ENCODE results near the gene FANCD2. TPM values are rescaled to one million over a fixed set of nuclear protein-coding genes. Genes with fewer than 3 reads are reported as not detected.

The FANCD2 gene
- total RNA-seq, 1 donor from 2014 or later: 4.4 TPM

GRCh38 chr3:10010421-10010877 is 15.8 kb upstream of the FANCD2 start:
- Histone ChIP-seq H3K4me3 (peak overlapping the region; percentile 61 to 79), H3K27ac (peak overlapping the region; percentile 69), H3K9me3 (no peaks in the 10 kb centered on the region), H3K4me1 (peaks cover 40% of the 10 kb centered on the region), H3K36me3 (no peaks in the 10 kb centered on the region), H3K27me3 (no peaks in the 10 kb centered on the region)
- peak in 1 of 2 donors; percentile 84 for DNase-seq (ENCODE audit: extremely low spot score in 2 of 2)
- intact Hi-C loops (cut with DNase I): no loop called here
- TF ChIP-seq POLR2AphosphoS5 (IDR thresholded peaks at IDR 0.05; ENCODE audit: insufficient read depth in 1 of 2, low read depth in 1 of 2): no peak
- TF ChIP-seq POLR2A (IDR thresholded peaks at IDR 0.05): no peak
- TF ChIP-seq CTCF (IDR thresholded peaks at IDR 0.05): no peak

- H3K27ac ChIP-seq: peak overlapping the region; percentile 69
- TF ChIP-seq CTCF (IDR thresholded peaks at IDR 0.05): no peak
- TF ChIP-seq POLR2AphosphoS5 (IDR thresholded peaks at IDR 0.05; ENCODE audit: insufficient read depth in 1 of 2, low read depth in 1 of 2): peak; percentile 41 to 87
- peak overlapping the region; percentile 61 to 79 for H3K4me3 ChIP-seq
- no peaks in the 10 kb centered on the region for H3K36me3 ChIP-seq
- intact Hi-C loops (cut with DNase I): no loop called here
- H3K4me1 ChIP-seq: peaks cover 45% of the 10 kb centered on the region
- H3K27me3 ChIP-seq: no peaks in the 10 kb centered on the region
- H3K9me3 ChIP-seq: no peaks in the 10 kb centered on the region
- peak in 1 of 2 donors; percentile 94 for DNase-seq (ENCODE audit: extremely low spot score in 2 of 2)
Observed at GRCh38 chr3:10010878-10011465, 15.3 kb upstream of the FANCD2 start.

GRCh38 chr3:10011631-10012030 is 14.6 kb upstream of the FANCD2 start:
- Histone ChIP-seq H3K4me1 (peaks cover 50% of the 10 kb centered on the region), H3K9me3 (no peaks in the 10 kb centered on the region), H3K27me3 (no peaks in the 10 kb centered on the region), H3K4me3 (peak overlapping the region; percentile 61 to 79), H3K36me3 (no peaks in the 10 kb centered on the region), H3K27ac (peak overlapping the region; percentile 21)
- intact Hi-C loops (cut with DNase I): no loop called here
- TF ChIP-seq POLR2A (IDR thresholded peaks at IDR 0.05) (no peak), CTCF (IDR thresholded peaks at IDR 0.05) (no peak), POLR2AphosphoS5 (IDR thresholded peaks at IDR 0.05; ENCODE audit: insufficient read depth in 1 of 2, low read depth in 1 of 2) (no peak)
- peak in 1 of 2 donors; percentile 62 for DNase-seq (ENCODE audit: extremely low spot score in 2 of 2)

- Histone ChIP-seq H3K4me1 (peaks cover 50% of the 10 kb centered on the region), H3K27ac (no peak overlapping the region), H3K9me3 (no peaks in the 10 kb centered on the region), H3K36me3 (no peaks in the 10 kb centered on the region), H3K4me3 (no peak overlapping the region), H3K27me3 (no peaks in the 10 kb centered on the region)
- TF ChIP-seq POLR2AphosphoS5 (IDR thresholded peaks at IDR 0.05; ENCODE audit: insufficient read depth in 1 of 2, low read depth in 1 of 2): no peak
- no peak for TF ChIP-seq CTCF (IDR thresholded peaks at IDR 0.05)
- no peak for TF ChIP-seq POLR2A (IDR thresholded peaks at IDR 0.05)
- intact Hi-C loops (cut with DNase I): no loop called here
- DNase-seq (ENCODE audit: extremely low spot score in 2 of 2): peak in 1 of 2 donors; percentile 22
Observed at GRCh38 chr3:10012106-10012505, 14.1 kb upstream of the FANCD2 start.

DNA sequence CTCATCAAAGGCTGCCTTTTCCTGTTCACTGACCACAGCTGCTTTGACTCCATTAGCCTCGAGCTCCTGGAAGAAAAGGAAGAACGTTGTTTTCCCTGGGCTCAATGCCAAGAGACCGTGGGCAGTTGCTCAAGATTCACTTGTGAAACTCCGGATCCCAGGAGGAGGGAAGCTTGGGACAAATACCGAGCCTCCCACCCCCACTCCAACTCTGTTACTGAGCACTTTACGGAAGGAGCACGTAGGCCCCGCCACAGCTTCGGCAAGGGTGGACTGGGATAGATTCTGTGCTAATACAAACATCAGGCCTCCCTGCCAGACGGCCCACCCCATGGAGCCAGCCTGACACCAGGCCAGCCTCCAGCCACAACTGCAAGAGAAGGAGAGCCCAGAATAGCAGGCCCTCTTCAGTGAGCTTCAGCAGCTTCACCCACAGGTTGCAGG is 10.8 kb upstream of the FANCD2 start:
- Histone ChIP-seq H3K27ac (peak overlapping the region; percentile 56), H3K36me3 (peaks cover 0 to 9% of the 10 kb centered on the region in 2 donors), H3K4me1 (peaks cover 29% of the 10 kb centered on the region), H3K9me3 (no peaks in the 10 kb centered on the region), H3K27me3 (no peaks in the 10 kb centered on the region), H3K4me3 (no peak overlapping the region)
- intact Hi-C loops (cut with DNase I): no loop called here
- peak in 1 of 2 donors; percentile 96 for DNase-seq (ENCODE audit: extremely low spot score in 2 of 2)
- TF ChIP-seq CTCF (IDR thresholded peaks at IDR 0.05) (no peak), POLR2A (IDR thresholded peaks at IDR 0.05) (no peak), POLR2AphosphoS5 (IDR thresholded peaks at IDR 0.05; ENCODE audit: insufficient read depth in 1 of 2, low read depth in 1 of 2) (peak in 1 of 2 donors; percentile 58)
